Nephron (organoid): Measurements from ENCODE around the gene TLR3.
A peak's percentile ranks its signal among the peaks of the same experiment; 100 is the strongest.
"Not testable (repeated sequence)": the region's sequence is repeated elsewhere in the genome, so short reads cannot be mapped to it uniquely, and the experiment has no call there.

ENCODE experiments used
- H3K27ac Mint-ChIP-seq, 3 experiments: 2 replicates each; pipeline ENCODE4 v1.8.0; 2020; ENCODE audit warnings: mixed read lengths in 3 of 3, mild to moderate bottlenecking in 2 of 3, moderate library complexity in 1 of 3
- H3K27me3 Mint-ChIP-seq: 2 replicates; pipeline ENCODE4 v1.8.0; 2021; ENCODE audit warnings: low read depth, mild to moderate bottlenecking, moderate library complexity, mixed read lengths
- H3K36me3 Mint-ChIP-seq: 2 replicates; pipeline ENCODE4 v1.8.0; 2020; ENCODE audit warnings: low read depth, mixed read lengths
- H3K4me1 Mint-ChIP-seq: 2 replicates; pipeline ENCODE4 v1.8.0; 2020; ENCODE audit warnings: mixed read lengths
- H3K4me3 Mint-ChIP-seq, 3 experiments: 2 replicates each; pipeline ENCODE4 v1.8.0; 2020; ENCODE audit warnings: mild to moderate bottlenecking in 3 of 3, mixed read lengths in 3 of 3, moderate library complexity in 2 of 3
- H3K9me3 Mint-ChIP-seq: 2 replicates; pipeline ENCODE4 v1.8.0; 2020; ENCODE audit warnings: mixed read lengths
- CTCF ChIP-seq, 3 experiments: fragments of 200-600 bp; sonication (generic); IDR thresholded peaks; one replicate each; pipeline ENCODE4 v1.5.0; 2021; ENCODE audit warnings: antibody characterized with exemption in 3 of 3; ENCODE audit not compliant: unreplicated experiment in 3 of 3

Gene TLR3

GRCh38 chr4:186037692-186038658, 31.0 kb upstream of the TLR3 start:
- Mint-ChIP-seq H3K4me1 (no peaks in the 10 kb centered on the region), H3K27me3 (peaks cover 25% of the 10 kb centered on the region), H3K36me3 (peaks cover 10% of the 10 kb centered on the region), H3K9me3 (peaks cover 23% of the 10 kb centered on the region), H3K4me3 (no peak overlapping the region), H3K27ac (no peak overlapping the region)
- TF ChIP-seq CTCF (IDR thresholded peaks at IDR 0.05; ENCODE audit: unreplicated experiment in 3 of 3): peak; percentile 84 to 92 (median 88)

GRCh38 chr4:186039697-186040096, 29.3 kb upstream of the TLR3 start:
- no peak overlapping the region for H3K27ac Mint-ChIP-seq
- peaks cover 17% of the 10 kb centered on the region for H3K9me3 Mint-ChIP-seq
- peaks cover 25% of the 10 kb centered on the region for H3K27me3 Mint-ChIP-seq
- H3K36me3 Mint-ChIP-seq: peaks cover 9% of the 10 kb centered on the region
- no peak overlapping the region for H3K4me3 Mint-ChIP-seq
- no peaks in the 10 kb centered on the region for H3K4me1 Mint-ChIP-seq
- TF ChIP-seq CTCF (IDR thresholded peaks at IDR 0.05; ENCODE audit: unreplicated experiment in 3 of 3): no peak

- Mint-ChIP-seq H3K27me3 (peaks cover 25% of the 10 kb centered on the region), H3K36me3 (peaks cover 4% of the 10 kb centered on the region), H3K9me3 (peaks cover 12% of the 10 kb centered on the region), H3K4me3 (no peak overlapping the region), H3K4me1 (no peaks in the 10 kb centered on the region), H3K27ac (no peak overlapping the region)
- no peak for TF ChIP-seq CTCF (IDR thresholded peaks at IDR 0.05; ENCODE audit: unreplicated experiment in 3 of 3)
Observed at GRCh38 chr4:186040316-186040715, 28.6 kb upstream of the TLR3 start.

- H3K4me1 Mint-ChIP-seq, H3K4me3 Mint-ChIP-seq, H3K27me3 Mint-ChIP-seq, H3K9me3 Mint-ChIP-seq, H3K36me3 Mint-ChIP-seq, H3K27ac Mint-ChIP-seq: not testable (repeated sequence)
Observed at GRCh38 chr4:186047501-186047900, 21.5 kb upstream of the TLR3 start.

GRCh38 chr4:186050135-186050534, 18.8 kb upstream of the TLR3 start:
- not testable (repeated sequence) for H3K4me3 Mint-ChIP-seq, H3K9me3 Mint-ChIP-seq, H3K27me3 Mint-ChIP-seq, H3K36me3 Mint-ChIP-seq
- peaks cover 11% of the 10 kb centered on the region for H3K4me1 Mint-ChIP-seq
- H3K27ac Mint-ChIP-seq: peak overlapping the region in 2 of 3 experiments; percentile 29 to 87

- H3K9me3 Mint-ChIP-seq: no peaks in the 10 kb centered on the region
- H3K4me1 Mint-ChIP-seq: peaks cover 11% of the 10 kb centered on the region
- H3K27ac Mint-ChIP-seq: peak overlapping the region in 1 of 3 experiments; percentile 87
- no peak for TF ChIP-seq CTCF (IDR thresholded peaks at IDR 0.05; ENCODE audit: unreplicated experiment in 3 of 3)
- no peaks in the 10 kb centered on the region for H3K27me3 Mint-ChIP-seq
- no peak overlapping the region for H3K4me3 Mint-ChIP-seq
- H3K36me3 Mint-ChIP-seq: no peaks in the 10 kb centered on the region
Observed at GRCh38 chr4:186051096-186051495, 17.9 kb upstream of the TLR3 start.
